GM21619 (cell line): ENCODE data around the gene PRSS3.
"Not testable (repeated sequence)": the region's sequence is repeated elsewhere in the genome, so short reads cannot be mapped to it uniquely, and the experiment has no call there.

Experiments
- ATAC-seq: cut with Tn5 transposase; IDR thresholded peaks from one replicate; pipeline ENCODE4 v1.9.1; 2021; ENCODE audit not compliant: unreplicated experiment

PRSS3 gene

GRCh38 chr9:33785914-33786313 is 9.4 kb upstream of the PRSS3 start:
- no peak for ATAC-seq

DNA sequence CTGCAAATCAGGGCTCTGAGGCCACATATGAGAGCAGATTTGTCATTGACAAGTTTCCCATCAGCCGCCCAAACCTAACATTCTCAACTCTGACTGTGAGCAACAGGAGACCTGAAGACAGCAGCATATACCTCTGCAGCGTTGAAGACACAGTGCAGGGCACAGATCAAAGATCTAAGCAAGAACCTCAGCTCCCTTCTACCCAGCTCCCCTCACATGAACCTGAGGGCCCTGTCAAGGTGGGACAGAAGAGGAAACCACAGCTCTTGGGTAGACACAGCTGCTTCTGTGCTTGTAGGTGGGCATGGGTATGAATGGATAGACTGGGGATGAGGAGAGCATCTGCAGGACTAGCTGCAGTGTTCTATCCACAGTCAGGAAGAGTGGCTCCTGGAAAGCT is 8.7 kb upstream of the PRSS3 start:
- no peak for ATAC-seq

- ATAC-seq: no peak
Measured at GRCh38 chr9:33787839-33788238, 7.5 kb upstream of the PRSS3 start.

DNA sequence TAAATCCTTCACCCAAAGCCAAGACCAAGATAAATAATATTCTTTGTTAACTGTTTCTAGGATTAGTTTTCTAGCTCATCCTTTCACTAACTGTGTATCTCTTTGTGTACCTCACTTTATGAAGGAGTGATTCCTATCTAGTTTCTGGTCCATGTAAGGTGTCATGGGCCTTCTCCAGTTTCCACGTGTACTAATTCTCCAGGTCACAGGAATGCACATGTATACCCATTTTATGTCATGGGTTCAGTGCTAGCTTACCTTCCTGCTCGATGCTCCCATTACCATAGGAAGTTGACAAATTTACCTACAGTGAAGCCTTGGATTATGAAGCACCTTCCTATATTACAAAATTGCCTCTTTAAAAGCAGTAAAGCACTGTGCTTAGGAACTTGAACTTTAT is 5.9 kb upstream of the PRSS3 start:
- not testable (repeated sequence) for ATAC-seq

- no peak for ATAC-seq
Measured at GRCh38 chr9:33791117-33791516, 4.2 kb upstream of the PRSS3 start.

GRCh38 chr9:33793496-33793895 is 1.9 kb upstream of the PRSS3 start:
- ATAC-seq: not testable (repeated sequence)

- no peak for ATAC-seq
Measured at GRCh38 chr9:33794560-33794959, 801 bp upstream of the PRSS3 start.

GRCh38 chr9:33795819-33796218 is 458 bp downstream of the PRSS3 start:
- no peak for ATAC-seq

DNA sequence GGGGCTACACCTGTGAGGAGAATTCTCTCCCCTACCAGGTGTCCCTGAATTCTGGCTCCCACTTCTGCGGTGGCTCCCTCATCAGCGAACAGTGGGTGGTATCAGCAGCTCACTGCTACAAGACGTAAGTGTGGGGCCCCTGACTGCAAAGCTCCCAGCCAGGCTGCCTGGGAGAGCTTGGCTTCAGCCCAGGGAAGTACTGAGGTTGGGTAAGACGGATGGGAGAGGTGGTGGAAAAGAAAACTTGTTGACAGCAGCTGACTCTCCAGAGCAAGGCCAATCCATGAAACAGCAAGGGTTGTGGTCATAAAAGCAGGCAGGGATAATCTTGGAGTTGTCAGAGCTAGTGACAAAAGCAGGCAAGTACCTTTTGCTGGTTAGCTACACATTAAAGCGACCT is 1.3 kb downstream of the PRSS3 start:
- ATAC-seq: not testable (repeated sequence)

DNA sequence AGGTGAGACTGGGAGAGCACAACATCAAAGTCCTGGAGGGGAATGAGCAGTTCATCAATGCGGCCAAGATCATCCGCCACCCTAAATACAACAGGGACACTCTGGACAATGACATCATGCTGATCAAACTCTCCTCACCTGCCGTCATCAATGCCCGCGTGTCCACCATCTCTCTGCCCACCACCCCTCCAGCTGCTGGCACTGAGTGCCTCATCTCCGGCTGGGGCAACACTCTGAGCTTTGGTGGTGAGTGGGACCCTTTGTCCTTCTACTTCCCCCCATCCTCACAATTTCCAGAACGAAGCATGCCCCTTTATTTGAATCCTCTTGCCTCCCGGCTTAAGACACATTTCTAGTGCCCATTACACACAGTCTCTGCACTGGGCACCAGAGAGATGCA is 2.5 kb downstream of the PRSS3 start:
- ATAC-seq: no peak

- no peak for ATAC-seq
Measured at GRCh38 chr9:33798545-33798944, 3.2 kb downstream of the PRSS3 start.

GRCh38 chr9:33799928-33800704 is 4.8 kb downstream of the PRSS3 start:
- ATAC-seq: no peak

GRCh38 chr9:33800886-33801285 is 5.5 kb downstream of the PRSS3 start:
- ATAC-seq: no peak

GRCh38 chr9:33801943-33802500 is 6.7 kb downstream of the PRSS3 start:
- not testable (repeated sequence) for ATAC-seq

GRCh38 chr9:33804196-33804595 is 8.8 kb downstream of the PRSS3 start:
- not testable (repeated sequence) for ATAC-seq

- not testable (repeated sequence) for ATAC-seq
Measured at GRCh38 chr9:33807156-33807555, 11.8 kb downstream of the PRSS3 start.

DNA sequence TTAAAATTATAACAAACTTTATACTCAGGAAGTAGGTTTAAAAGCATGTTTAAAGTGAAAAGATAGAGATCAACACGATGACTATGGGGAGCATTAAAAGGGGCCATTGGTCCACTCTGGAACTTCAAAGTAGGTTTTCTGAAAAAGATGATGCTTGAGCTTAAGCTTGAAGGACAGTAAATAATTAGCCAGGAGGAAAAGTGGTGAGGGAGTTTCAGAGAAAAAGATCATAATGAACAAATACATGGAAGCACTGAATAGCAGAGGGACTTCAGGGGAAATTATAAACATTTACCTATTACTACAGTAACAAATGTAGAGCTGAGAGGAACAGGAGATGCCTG is 13.6 kb downstream of the PRSS3 start:
- not testable (repeated sequence) for ATAC-seq

DNA sequence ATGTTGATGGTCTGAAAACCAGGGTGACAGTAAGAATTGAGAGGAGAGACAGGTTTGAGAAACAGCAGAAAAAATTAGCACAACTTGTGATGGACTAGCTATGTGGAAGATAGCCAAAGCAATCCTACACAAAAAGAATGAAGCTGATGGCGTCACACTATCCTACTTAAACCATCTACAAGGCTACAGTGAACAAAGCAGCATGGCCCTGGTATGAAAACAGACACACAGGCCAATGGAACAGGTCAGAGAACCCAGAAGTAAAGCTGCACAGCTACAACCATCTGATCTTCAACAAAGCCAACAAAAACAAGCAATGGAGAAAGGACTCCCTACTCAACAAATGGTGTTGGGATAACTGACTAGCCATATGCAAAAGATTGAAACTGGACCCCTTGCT is 14.1 kb downstream of the PRSS3 start:
- ATAC-seq: no peak

GRCh38 chr9:33813712-33814641 is 18.6 kb downstream of the PRSS3 start:
- ATAC-seq: no peak

DNA sequence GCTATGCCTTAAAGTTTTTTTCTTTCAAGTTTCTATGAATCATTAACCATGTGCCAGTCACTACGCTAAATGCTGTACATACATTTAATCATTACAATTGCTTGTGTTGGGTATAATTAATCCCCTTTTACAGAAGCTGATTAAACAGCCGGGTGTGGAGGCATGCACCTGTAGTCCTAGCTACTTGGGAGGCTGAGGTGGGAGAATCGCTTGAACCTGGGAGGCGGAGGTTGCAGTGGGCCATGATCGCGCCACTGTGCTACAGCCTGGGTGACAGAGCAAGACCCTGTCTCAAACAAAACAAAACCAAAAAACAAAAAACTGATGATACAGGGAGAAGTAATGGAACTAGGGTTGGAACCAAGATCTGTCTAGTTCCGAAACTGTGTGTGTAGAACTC is 20.4 kb downstream of the PRSS3 start:
- ATAC-seq: no peak

DNA sequence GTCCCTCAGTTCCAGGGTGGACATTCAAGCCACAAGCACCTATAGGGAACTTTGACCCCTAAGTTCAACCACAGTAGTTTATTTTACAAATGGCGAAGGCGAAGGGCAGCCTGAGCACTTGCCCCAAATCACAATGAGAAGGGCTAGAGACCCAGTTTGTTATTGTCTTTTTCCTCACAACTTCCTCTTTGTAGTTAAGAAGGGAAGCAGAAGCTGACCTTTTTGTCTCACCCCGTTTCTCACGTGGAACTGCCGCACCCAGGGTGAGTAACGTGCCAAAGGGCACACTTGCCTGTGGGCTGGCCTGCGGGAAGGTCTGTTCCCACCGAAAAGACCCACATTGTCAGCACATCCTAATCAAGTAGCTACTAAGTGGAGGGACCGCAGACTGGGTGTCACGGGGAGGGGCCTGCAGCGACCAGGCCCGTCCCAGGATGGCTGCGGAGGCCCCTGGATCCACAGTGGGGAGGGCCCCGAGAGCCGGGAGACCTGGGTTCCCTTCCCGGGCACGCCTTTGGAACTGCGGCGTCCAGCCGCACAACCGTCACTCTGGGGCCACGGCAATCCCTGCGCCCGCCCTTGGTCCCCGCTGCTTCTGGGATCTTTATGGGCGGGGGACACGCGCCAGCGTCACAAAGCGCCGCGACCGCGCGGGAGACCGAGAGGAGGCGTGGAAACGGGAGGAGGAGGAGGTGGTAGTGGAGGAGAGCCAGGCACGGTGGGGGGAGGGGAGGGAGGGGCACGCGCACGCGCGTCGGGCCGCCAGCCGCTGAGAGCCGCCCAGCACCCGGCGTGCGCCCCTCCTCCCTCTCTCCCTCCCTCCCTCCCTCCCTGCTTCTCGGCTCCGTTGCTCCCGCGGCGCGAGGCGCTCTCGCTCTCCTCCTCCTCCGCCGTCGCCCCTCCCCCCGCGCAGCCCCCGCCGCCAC is 21.2 kb downstream of the PRSS3 start, which contains the start of gene UBE2R2:
TSS of gene UBE2R2 (plus strand) at position 834 of the 926 bp plus-strand sequence. CDS start 598 bp downstream, outside the sequence.
- ATAC-seq: peak; percentile 48
